ENCODE data around the gene PCK2. TPM values are rescaled to one million over a fixed set of nuclear protein-coding genes. Genes with fewer than 3 reads are reported as not detected.

Gene PCK2
- total and polyA plus RNA-seq, 2 of the 13 experiments (the other 11 are each of a cell fraction or from before 2014, with no cell fraction given): 129 to 272 TPM

- TF ChIP-seq ZNF713 (CRISPR knock-in tag; IDR thresholded peaks at IDR 0.05) (no peak), REXO4 (CRISPR knock-in tag; IDR thresholded peaks at IDR 0.05; ENCODE audit: borderline replicate concordance) (no peak), TOE1 (CRISPR knock-in tag; IDR thresholded peaks at IDR 0.05) (no peak; the same call in 1 of the 2 replicates), ATF3 (CRISPR knock-in tag; IDR thresholded peaks at IDR 0.05) (peak; percentile 83), ATF7-NPFF (CRISPR knock-in tag; IDR thresholded peaks at IDR 0.05; ENCODE audit: low read depth) (no peak; the same call in none of the 2 replicates), THAP8 (CRISPR knock-in tag; IDR thresholded peaks at IDR 0.05; ENCODE audit: borderline replicate concordance) (0 out of 2 replicates have a peak, but pooled peaks have one; percentile 90), ZNF430 (CRISPR knock-in tag; IDR thresholded peaks at IDR 0.05) (peak; percentile 98), ATF1 (CRISPR knock-in tag; IDR thresholded peaks at IDR 0.05) (no peak), SIN3B (IDR thresholded peaks at IDR 0.05; ENCODE audit: low read length) (peak; percentile 31), THAP7 (CRISPR knock-in tag; IDR thresholded peaks at IDR 0.05) (peak; percentile 96), BRCA1 (CRISPR knock-in tag; IDR thresholded peaks at IDR 0.05) (peak; percentile 74; the same call in 1 of the 2 replicates), CERS6 (CRISPR knock-in tag; IDR thresholded peaks at IDR 0.05) (peak; percentile 82; the same call in 1 of the 2 replicates), JDP2 (CRISPR knock-in tag; IDR thresholded peaks at IDR 0.05; ENCODE audit: borderline replicate concordance) (no peak), ZNF773 (CRISPR knock-in tag; IDR thresholded peaks at IDR 0.05; ENCODE audit: borderline replicate concordance) (0 out of 2 replicates have a peak, but pooled peaks have one; percentile 93), ZZZ3 (CRISPR knock-in tag; IDR thresholded peaks at IDR 0.05; ENCODE audit: borderline replicate concordance) (peak; percentile 77), RXRA (CRISPR knock-in tag; IDR thresholded peaks at IDR 0.05) (peak; percentile 92), KDM5A (IDR thresholded peaks at IDR 0.05; ENCODE audit: borderline replicate concordance, low read length) (peak; percentile 6; the same call in 1 of the 2 replicates), TMF1 (CRISPR knock-in tag; IDR thresholded peaks at IDR 0.05; ENCODE audit: low read depth) (peak; percentile 98), XRCC5 (optimal IDR thresholded peaks at IDR 0.05; ENCODE audit: low read length) (peak; percentile 94), TAF15 (IDR thresholded peaks at IDR 0.05; ENCODE audit: low read depth, low read length, poor library complexity, severe bottlenecking) (peak; percentile 96), FIP1L1 (IDR thresholded peaks at IDR 0.05; ENCODE audit: borderline replicate concordance, insufficient read depth, low read depth, low read length) (peak; percentile 90), BRF2 (CRISPR knock-in tag; IDR thresholded peaks at IDR 0.05) (peak; percentile 95), ZNF205 (CRISPR knock-in tag; IDR thresholded peaks at IDR 0.05) (no peak; the same call in 1 of the 2 replicates), RELA (CRISPR knock-in tag; IDR thresholded peaks at IDR 0.05) (peak; percentile 96), THYN1 (CRISPR knock-in tag; IDR thresholded peaks at IDR 0.05; ENCODE audit: borderline replicate concordance, low read depth) (0 out of 2 replicates have a peak, but pooled peaks have one; percentile 81), FOXM1 (CRISPR knock-in tag; IDR thresholded peaks at IDR 0.05) (peak; percentile 75; the same call in 1 of the 2 replicates)
Measured at GRCh38 chr14:24114532-24115421, 20.7 kb downstream of the PCK2 start, which contains the start of the genes DCAF11 and NRL (continued).
